ENCODE data around the gene FAM114A1. TPM values are rescaled to one million over a fixed set of nuclear protein-coding genes. Genes with fewer than 3 reads are reported as not detected.

FAM114A1 gene
- total and polyA plus RNA-seq, 4 donors: 22.1 to 108 (median 53.9) TPM

- H3K27ac ChIP-seq (ENCODE audit: low read depth in 1 of 2, low read length in 2 of 2): no peak overlapping the region
- no peak for DNase-seq (ENCODE audit: low spot score)
- TF ChIP-seq JUND (IDR thresholded peaks at IDR 0.05) (no peak), ATF3 (IDR thresholded peaks at IDR 0.05) (no peak), MAX (IDR thresholded peaks at IDR 0.05) (no peak), REST (IDR thresholded peaks at IDR 0.05) (no peak), NR2F2 (IDR thresholded peaks at IDR 0.05) (no peak), CTCF (IDR thresholded peaks at IDR 0.05; ENCODE audit: low read depth, low read length, missing input control) (no peak), ZBTB33 (IDR thresholded peaks at IDR 0.05) (no peak), RXRA (IDR thresholded peaks at IDR 0.05) (no peak), RAD21 (IDR thresholded peaks at IDR 0.05) (no peak), FOXA1 (IDR thresholded peaks at IDR 0.05) (no peak), TAF1 (conservative IDR thresholded peaks at IDR 0.05) (no peak), FOXA2 (IDR thresholded peaks at IDR 0.05) (no peak), SP1 (IDR thresholded peaks at IDR 0.05) (no peak), HNF4G (IDR thresholded peaks at IDR 0.05) (no peak), YY1 (IDR thresholded peaks at IDR 0.05) (no peak), GABPA (IDR thresholded peaks at IDR 0.05 in 1 of 2, conservative IDR thresholded peaks at IDR 0.05 in 1 of 2) (no peak), EGR1 (IDR thresholded peaks at IDR 0.05; ENCODE audit: low read depth in 2 of 2) (no peak), HNF4A (conservative IDR thresholded peaks at IDR 0.05) (no peak)
- peaks cover 6 to 45% (median 13%) of the 10 kb centered on the region in 4 donors for H3K36me3 ChIP-seq (ENCODE audit: control insufficient read depth in 4 of 4, insufficient read depth in 3 of 4, low read depth in 1 of 4, low read length in 3 of 4)
- H3K4me3 ChIP-seq (ENCODE audit: low read depth in 1 of 3, low read length in 3 of 3): no peak overlapping the region
- H3K9me3 ChIP-seq (ENCODE audit: control insufficient read depth in 4 of 4, low read length in 3 of 4): no peaks in the 10 kb centered on the region
- 85% methylated on average over 1 of the region's 1 CpG for WGBS
- no peaks in the 10 kb centered on the region for H3K4me1 ChIP-seq (ENCODE audit: control insufficient read depth in 4 of 4, insufficient read depth in 4 of 4, low read length in 3 of 4)
- H3K9ac ChIP-seq (ENCODE audit: low read depth in 1 of 2, low read length in 2 of 2): no peak overlapping the region
- no peaks in the 10 kb centered on the region for H3K27me3 ChIP-seq (ENCODE audit: control insufficient read depth in 4 of 4, insufficient read depth in 4 of 4, low read length in 3 of 4)
Observed at GRCh38 chr4:38896940-38897339, 29.3 kb downstream of the FAM114A1 start.

All from liver (tissue), 9 donors.